ENCODE data around the gene CX3CR1. TPM values are rescaled to one million over a fixed set of nuclear protein-coding genes. Genes with fewer than 3 reads are reported as not detected.
"Not testable (repeated sequence)": the region's sequence is repeated elsewhere in the genome, so short reads cannot be mapped to it uniquely, and the experiment has no call there.

CX3CR1 gene
- total RNA-seq, 2 experiments from 2014 or later, result 0.13 TPM; not detected in 1

- ChIA-PET POLR2A (interaction anchor here (1.0 kb wide), 1 partner anchor 13 kb away, joined by 3 read pairs; no protein-coding TSS in a partner anchor), CTCF (ENCODE audit: unreplicated experiment) (no interaction called here)
- no peak for DNase-seq (ENCODE audit: low spot score)
- H3K36me3 ChIP-seq (ENCODE audit: insufficient read depth, low read length), result no peaks in the 10 kb centered on the region
- BruUV-seq (replicated peaks), result no TSS peak
- H4K20me1 ChIP-seq (ENCODE audit: insufficient read depth, low read length), result no peaks in the 10 kb centered on the region
- TF ChIP-seq, protein P1, sequence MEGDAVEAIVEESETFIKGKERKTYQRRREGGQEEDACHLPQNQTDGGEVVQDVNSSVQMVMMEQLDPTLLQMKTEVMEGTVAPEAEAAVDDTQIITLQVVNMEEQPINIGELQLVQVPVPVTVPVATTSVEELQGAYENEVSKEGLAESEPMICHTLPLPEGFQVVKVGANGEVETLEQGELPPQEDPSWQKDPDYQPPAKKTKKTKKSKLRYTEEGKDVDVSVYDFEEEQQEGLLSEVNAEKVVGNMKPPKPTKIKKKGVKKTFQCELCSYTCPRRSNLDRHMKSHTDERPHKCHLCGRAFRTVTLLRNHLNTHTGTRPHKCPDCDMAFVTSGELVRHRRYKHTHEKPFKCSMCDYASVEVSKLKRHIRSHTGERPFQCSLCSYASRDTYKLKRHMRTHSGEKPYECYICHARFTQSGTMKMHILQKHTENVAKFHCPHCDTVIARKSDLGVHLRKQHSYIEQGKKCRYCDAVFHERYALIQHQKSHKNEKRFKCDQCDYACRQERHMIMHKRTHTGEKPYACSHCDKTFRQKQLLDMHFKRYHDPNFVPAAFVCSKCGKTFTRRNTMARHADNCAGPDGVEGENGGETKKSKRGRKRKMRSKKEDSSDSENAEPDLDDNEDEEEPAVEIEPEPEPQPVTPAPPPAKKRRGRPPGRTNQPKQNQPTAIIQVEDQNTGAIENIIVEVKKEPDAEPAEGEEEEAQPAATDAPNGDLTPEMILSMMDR (conservative IDR thresholded peaks at IDR 0.05; ENCODE audit: low read length), result no peak
- TF ChIP-seq EZH2phosphoT487 (IDR thresholded peaks at IDR 0.05; ENCODE audit: borderline replicate concordance, low read depth, low read length), result no peak
- no peaks in the 10 kb centered on the region for H3K9me2 ChIP-seq (ENCODE audit: insufficient read depth, low read length)
- no peaks in the 10 kb centered on the region; the same call in 1 of the 2 replicates for H3K9me3 ChIP-seq (ENCODE audit: low read length)
- H3K4me3 ChIP-seq (ENCODE audit: low read depth, low read length, poor library complexity, severe bottlenecking), result no peak overlapping the region
- no peaks in the 10 kb centered on the region for H3K4me1 ChIP-seq (ENCODE audit: insufficient read depth, low read length, poor library complexity, severe bottlenecking)
- H3K27ac ChIP-seq (ENCODE audit: low read depth, low read length, poor library complexity, severe bottlenecking), result no peak overlapping the region
- intact Hi-C loops (cut with micrococcal nuclease; ENCODE audit: unreplicated experiment), result no loop called here
- H3K79me2 ChIP-seq (ENCODE audit: insufficient read depth, low read depth, low read length), result no peaks in the 10 kb centered on the region
- H2AFZ ChIP-seq (ENCODE audit: low read length), result no peak overlapping the region
- H3K4me2 ChIP-seq (ENCODE audit: low read length), result no peak overlapping the region
Measured at GRCh38 chr3:39323494-39323893, 43.7 kb upstream of the CX3CR1 start.

- no TSS peak for BruUV-seq (replicated peaks)
Measured at GRCh38 chr3:39322936-39323335, 43.1 kb upstream of the CX3CR1 start.

DNA sequence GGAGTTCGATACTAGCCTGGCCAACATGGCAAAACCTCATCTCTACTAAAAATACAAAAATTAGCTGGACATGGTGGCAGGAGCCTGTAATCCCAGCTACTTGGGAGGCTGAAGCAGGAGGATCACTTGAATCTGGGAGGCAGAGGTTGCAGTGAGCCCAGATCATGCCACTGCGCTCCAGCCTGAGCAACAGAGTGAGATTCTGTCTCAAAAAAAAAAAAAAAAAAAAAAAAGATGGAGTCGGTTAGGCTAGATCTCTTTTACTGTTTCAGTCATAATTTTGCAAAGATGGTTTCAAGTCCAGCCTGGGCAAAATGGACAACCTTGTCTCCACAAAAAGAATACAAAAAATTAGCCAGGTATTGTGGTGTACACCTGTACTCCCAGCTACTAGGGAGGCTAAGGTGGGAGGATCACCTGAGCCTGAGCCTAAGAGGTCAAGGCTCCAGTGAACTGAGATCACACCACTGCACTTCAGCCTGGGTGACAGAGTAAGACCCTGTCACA lies 42.4 kb upstream of the CX3CR1 start:
- DNase-seq (ENCODE audit: low spot score); H3K9me2 ChIP-seq (ENCODE audit: insufficient read depth, low read length); POLR2A ChIA-PET; H3K36me3 ChIP-seq (ENCODE audit: insufficient read depth, low read length); CTCF ChIA-PET (ENCODE audit: unreplicated experiment); H4K20me1 ChIP-seq (ENCODE audit: insufficient read depth, low read length); intact Hi-C loops (cut with micrococcal nuclease; ENCODE audit: unreplicated experiment); H3K79me2 ChIP-seq (ENCODE audit: insufficient read depth, low read depth, low read length); H3K9me3 ChIP-seq (ENCODE audit: low read length); H2AFZ ChIP-seq (ENCODE audit: low read length); H3K4me1 ChIP-seq (ENCODE audit: insufficient read depth, low read length, poor library complexity, severe bottlenecking); BruUV-seq (replicated peaks); H3K27ac ChIP-seq (ENCODE audit: low read depth, low read length, poor library complexity, severe bottlenecking); H3K4me3 ChIP-seq (ENCODE audit: low read depth, low read length, poor library complexity, severe bottlenecking); H3K4me2 ChIP-seq (ENCODE audit: low read length): not testable (repeated sequence)

More at GRCh38 chr3:39322936-39323335, 43.1 kb upstream of the CX3CR1 start:
- no peak for DNase-seq (ENCODE audit: low spot score)
- no peaks in the 10 kb centered on the region for H3K36me3 ChIP-seq (ENCODE audit: insufficient read depth, low read length)
- no peaks in the 10 kb centered on the region for H3K4me1 ChIP-seq (ENCODE audit: insufficient read depth, low read length, poor library complexity, severe bottlenecking)
- H3K27ac ChIP-seq (ENCODE audit: low read depth, low read length, poor library complexity, severe bottlenecking), result no peak overlapping the region
- intact Hi-C loops (cut with micrococcal nuclease; ENCODE audit: unreplicated experiment), result no loop called here
- H3K4me2 ChIP-seq (ENCODE audit: low read length), result no peak overlapping the region
- CTCF ChIA-PET (ENCODE audit: unreplicated experiment), result no interaction called here
- no peaks in the 10 kb centered on the region for H3K9me2 ChIP-seq (ENCODE audit: insufficient read depth, low read length)
- POLR2A ChIA-PET, result interaction anchor here (1.0 kb wide), 1 partner anchor 13 kb away, joined by 3 read pairs; no protein-coding TSS in a partner anchor
- H4K20me1 ChIP-seq (ENCODE audit: insufficient read depth, low read length), result no peaks in the 10 kb centered on the region
- no peaks in the 10 kb centered on the region; the same call in 1 of the 2 replicates for H3K9me3 ChIP-seq (ENCODE audit: low read length)
- no peak overlapping the region for H3K4me3 ChIP-seq (ENCODE audit: low read depth, low read length, poor library complexity, severe bottlenecking)
- H2AFZ ChIP-seq (ENCODE audit: low read length), result no peak overlapping the region
- H3K79me2 ChIP-seq (ENCODE audit: insufficient read depth, low read depth, low read length), result no peaks in the 10 kb centered on the region
- TF ChIP-seq, protein P1 (conservative IDR thresholded peaks at IDR 0.05; ENCODE audit: low read length), result no peak
- TF ChIP-seq EZH2phosphoT487 (IDR thresholded peaks at IDR 0.05; ENCODE audit: borderline replicate concordance, low read depth, low read length), result no peak

- BruUV-seq (replicated peaks); H2AFZ ChIP-seq (ENCODE audit: low read length); DNase-seq (ENCODE audit: low spot score); H3K9me3 ChIP-seq (ENCODE audit: low read length); H3K4me2 ChIP-seq (ENCODE audit: low read length); H3K79me2 ChIP-seq (ENCODE audit: insufficient read depth, low read depth, low read length); H3K9me2 ChIP-seq (ENCODE audit: insufficient read depth, low read length); POLR2A ChIA-PET; CTCF ChIA-PET (ENCODE audit: unreplicated experiment); H3K4me1 ChIP-seq (ENCODE audit: insufficient read depth, low read length, poor library complexity, severe bottlenecking); H3K27ac ChIP-seq (ENCODE audit: low read depth, low read length, poor library complexity, severe bottlenecking); H3K4me3 ChIP-seq (ENCODE audit: low read depth, low read length, poor library complexity, severe bottlenecking); intact Hi-C loops (cut with micrococcal nuclease; ENCODE audit: unreplicated experiment); H4K20me1 ChIP-seq (ENCODE audit: insufficient read depth, low read length); H3K36me3 ChIP-seq (ENCODE audit: insufficient read depth, low read length): not testable (repeated sequence)
Measured at GRCh38 chr3:39321574-39321983, 41.7 kb upstream of the CX3CR1 start.
